Keratinocyte (primary cell): ENCODE data around the gene LRRC46.

Experiments used
- EZH2 ChIP-seq: IDR thresholded peaks from one replicate; pipeline ENCODE4 v1.6.1; 2012; ENCODE audit warnings: inconsistent platforms, mild to moderate bottlenecking, low read length, moderate library complexity
- TF ChIP-seq, protein P1 (sequence below), 3 experiments: IDR thresholded peaks in 1 of 3; conservative IDR thresholded peaks in 1 of 3; optimal IDR thresholded peaks in 1 of 3; 2 replicates in 2 of 3; 3 replicates in 1 of 3; pipeline versions ENCODE3 to v1.5.1; 2011; ENCODE audit warnings: low read length in 3 of 3, mild to moderate bottlenecking in 3 of 3, moderate library complexity in 2 of 3, control low read depth in 1 of 3, inconsistent platforms in 1 of 3; ENCODE audit not compliant: insufficient read depth in 2 of 3; ENCODE audit errors: extremely low read depth in 1 of 3

DNA sequence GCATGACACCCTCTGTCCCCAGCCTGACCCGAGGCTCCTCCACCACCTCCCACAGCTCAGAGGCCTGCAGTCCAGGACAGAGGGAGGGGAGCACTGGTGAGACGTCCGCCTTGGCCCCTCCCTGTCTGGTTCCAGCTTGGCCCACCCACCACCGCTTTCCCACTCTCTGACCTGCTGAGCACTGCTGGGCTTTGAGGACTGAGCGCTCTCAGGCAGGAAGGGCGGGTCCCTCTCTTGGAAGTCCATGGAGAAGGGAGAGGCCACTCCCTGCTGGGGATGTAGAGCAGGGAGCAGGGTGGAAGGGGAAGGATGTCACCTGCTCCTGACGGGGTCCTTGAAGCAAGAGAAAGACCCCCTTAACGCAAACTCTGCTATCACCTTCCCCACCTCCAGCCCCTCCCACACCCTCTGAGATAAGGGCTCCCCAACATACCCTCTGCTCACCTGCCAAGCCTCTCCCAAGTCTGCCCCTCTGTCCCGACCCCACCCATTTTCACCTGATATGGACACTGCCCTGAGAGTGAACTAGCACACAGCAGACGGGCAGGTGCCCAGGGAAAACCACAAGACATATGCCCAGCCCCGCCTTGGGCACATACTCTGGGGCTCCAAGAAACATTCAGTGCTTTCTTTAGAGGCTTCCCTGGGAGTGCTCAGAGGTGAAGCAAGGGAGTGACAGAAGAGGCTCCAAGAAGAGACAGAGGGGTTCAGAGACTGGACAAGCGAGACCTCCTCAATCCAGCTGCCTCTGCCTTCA lies 11.3 kb upstream of the LRRC46 start:
- no peak for TF ChIP-seq EZH2
- TF ChIP-seq, protein P1, sequence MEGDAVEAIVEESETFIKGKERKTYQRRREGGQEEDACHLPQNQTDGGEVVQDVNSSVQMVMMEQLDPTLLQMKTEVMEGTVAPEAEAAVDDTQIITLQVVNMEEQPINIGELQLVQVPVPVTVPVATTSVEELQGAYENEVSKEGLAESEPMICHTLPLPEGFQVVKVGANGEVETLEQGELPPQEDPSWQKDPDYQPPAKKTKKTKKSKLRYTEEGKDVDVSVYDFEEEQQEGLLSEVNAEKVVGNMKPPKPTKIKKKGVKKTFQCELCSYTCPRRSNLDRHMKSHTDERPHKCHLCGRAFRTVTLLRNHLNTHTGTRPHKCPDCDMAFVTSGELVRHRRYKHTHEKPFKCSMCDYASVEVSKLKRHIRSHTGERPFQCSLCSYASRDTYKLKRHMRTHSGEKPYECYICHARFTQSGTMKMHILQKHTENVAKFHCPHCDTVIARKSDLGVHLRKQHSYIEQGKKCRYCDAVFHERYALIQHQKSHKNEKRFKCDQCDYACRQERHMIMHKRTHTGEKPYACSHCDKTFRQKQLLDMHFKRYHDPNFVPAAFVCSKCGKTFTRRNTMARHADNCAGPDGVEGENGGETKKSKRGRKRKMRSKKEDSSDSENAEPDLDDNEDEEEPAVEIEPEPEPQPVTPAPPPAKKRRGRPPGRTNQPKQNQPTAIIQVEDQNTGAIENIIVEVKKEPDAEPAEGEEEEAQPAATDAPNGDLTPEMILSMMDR (optimal IDR thresholded peaks at IDR 0.05 in 1 of 3, IDR thresholded peaks at IDR 0.05 in 1 of 3, conservative IDR thresholded peaks at IDR 0.05 in 1 of 3; ENCODE audit: extremely low read depth in 1 of 3, insufficient read depth in 2 of 3, low read length in 3 of 3) = no peak
